MM.1S (cell line): Measurements from ENCODE around the gene EXOC8.

Source experiments
- CTCF ChIP-seq: fragments of 300-600 bp; sonication (generic); IDR thresholded peaks from 2 replicates; pipeline ENCODE4 v1.5.1; 2016; ENCODE audit warnings: antibody characterized with exemption, low read length, mixed read lengths
- EZH2 ChIP-seq: fragments of 300-600 bp; sonication (generic); optimal IDR thresholded peaks from 2 replicates; pipeline ENCODE3; 2017; ENCODE audit warnings: low read depth, mild to moderate bottlenecking, antibody characterized with exemption, low read length, mixed read lengths
- EZH2phosphoT487 ChIP-seq: fragments of 300-600 bp; sonication (generic); IDR thresholded peaks from 2 replicates; pipeline ENCODE4 v1.6.1; 2018; ENCODE audit warnings: antibody characterized with exemption, low read length

DNA sequence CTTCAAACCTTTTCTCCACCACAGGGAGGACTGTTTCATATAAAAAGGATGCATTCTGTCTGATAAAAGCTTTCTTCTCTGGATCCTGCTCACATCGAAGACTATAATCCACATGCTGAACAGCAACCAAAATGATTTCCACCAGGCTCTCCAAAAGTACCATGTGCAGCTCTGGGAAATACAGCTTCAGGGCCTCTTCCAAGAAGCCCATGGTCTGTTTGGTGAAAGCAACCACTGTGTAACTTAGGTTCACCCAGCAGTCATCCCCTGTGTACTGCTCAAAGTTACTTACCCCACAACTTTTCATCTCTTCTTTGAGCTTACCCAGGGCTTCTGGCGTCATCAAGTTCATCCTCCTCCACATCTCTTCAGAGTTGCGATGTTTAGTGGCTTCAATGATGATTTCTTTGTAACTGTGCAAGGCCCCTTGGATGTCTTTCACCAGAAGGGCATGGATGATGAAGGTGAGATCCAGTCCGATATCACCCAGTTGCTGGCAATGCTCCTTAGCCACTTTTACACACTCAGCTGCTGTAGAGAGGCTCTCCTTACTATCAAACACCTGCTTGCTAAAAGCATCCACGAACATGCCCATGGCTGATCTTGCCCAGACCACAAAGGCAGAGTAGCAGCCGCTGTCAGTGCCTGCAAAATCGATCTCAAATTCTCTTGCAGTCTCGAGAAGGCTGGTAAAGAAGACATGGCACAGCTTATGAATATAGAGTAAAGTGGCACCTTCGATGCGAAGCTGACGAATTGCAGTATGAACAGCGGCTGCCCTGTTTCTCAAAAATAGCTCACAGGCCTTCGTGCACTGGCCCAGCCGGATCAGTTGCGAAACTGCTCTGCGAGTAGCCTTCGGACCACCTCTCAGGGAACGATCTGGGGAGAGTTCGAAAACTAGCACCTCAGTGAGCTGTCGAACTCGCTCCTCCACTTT is 1.7 kb downstream of the EXOC8 start:
- TF ChIP-seq CTCF, result no peak
- TF ChIP-seq EZH2phosphoT487, result no peak
- TF ChIP-seq EZH2, result no peak
